Natural killer cell treated with Interleukin-12 subunit alpha and Interleukin-12 subunit beta and Interleukin-15 and Interleukin-18, amount 100 ng/mL, for 72 hours (primary cell): ENCODE results near the gene PPP2R2B. TPM values are rescaled to one million over a fixed set of nuclear protein-coding genes. Genes with fewer than 3 reads are reported as not detected.
A peak's percentile ranks its signal among the peaks of the same experiment; 100 is the strongest.

Experiments used
- ATAC-seq, 2 donors: fragments of 150-1000 bp; cut with Tn5 transposase in 1 of 2; sonication (Bioruptor Pico), chemical (Tn5 transposase) in 1 of 2; 2 replicates each; pipeline ENCODE4 v1.10.0; 2021
- DNase-seq: peaks from one replicate; pipeline ENCODE4 v3.0.0; 2022; ENCODE audit warnings: low spot score
- H3K27ac Mint-ChIP-seq, 2 donors: 1 replicate in 1 of 2; 2 replicates in 1 of 2; pipeline ENCODE4 v1.8.0; 2022; ENCODE audit warnings: mixed read lengths in 2 of 2, mild to moderate bottlenecking in 1 of 2, moderate library complexity in 1 of 2
- H3K27me3 Mint-ChIP-seq, 2 donors: 1 replicate in 1 of 2; 2 replicates in 1 of 2; pipeline ENCODE4 v1.8.0; 2022; ENCODE audit warnings: mixed read lengths in 2 of 2
- H3K36me3 Mint-ChIP-seq: one replicate; pipeline ENCODE4 v1.8.0; 2022; ENCODE audit warnings: mixed read lengths
- H3K4me1 Mint-ChIP-seq, 2 donors: 1 replicate in 1 of 2; 2 replicates in 1 of 2; pipeline ENCODE4 v1.8.0; 2022; ENCODE audit warnings: low read depth in 2 of 2, mixed read lengths in 2 of 2, mild to moderate bottlenecking in 1 of 2
- H3K4me3 Mint-ChIP-seq: one replicate; pipeline ENCODE4 v1.8.0; 2022; ENCODE audit warnings: mixed read lengths
- H3K9me3 Mint-ChIP-seq: 2 replicates; pipeline ENCODE4 v1.8.0; 2022; ENCODE audit warnings: mixed read lengths
- total RNA-seq, 2 donors: library from RNA; stranded (reverse); gene quantifications; one replicate each; pipeline ENCODE4 v1.2.3, GENCODE V29; 2022

The PPP2R2B gene
- total RNA-seq, 2 donors from 2014 or later = 12.6 to 20.0 TPM

GRCh38 chr5:146828385-146828784, 50.2 kb downstream of the PPP2R2B start:
- ATAC-seq = no peak

GRCh38 chr5:146827901-146828300, 50.7 kb downstream of the PPP2R2B start:
- Mint-ChIP-seq H3K9me3 (no peaks in the 10 kb centered on the region), H3K27me3 (no peaks in the 10 kb centered on the region)
- ATAC-seq = no peak

More at GRCh38 chr5:146828385-146828784, 50.2 kb downstream of the PPP2R2B start:
- Mint-ChIP-seq H3K27ac (no peak overlapping the region), H3K27me3 (no peaks in the 10 kb centered on the region), H3K4me3 (no peak overlapping the region), H3K4me1 (peaks cover 12 to 15% of the 10 kb centered on the region in 2 donors), H3K36me3 (no peaks in the 10 kb centered on the region), H3K9me3 (no peaks in the 10 kb centered on the region)
- no peak for DNase-seq

GRCh38 chr5:146825033-146825432, 53.5 kb downstream of the PPP2R2B start:
- Mint-ChIP-seq H3K4me3 (no peak overlapping the region), H3K27ac (no peak overlapping the region), H3K36me3 (no peaks in the 10 kb centered on the region), H3K27me3 (no peaks in the 10 kb centered on the region), H3K9me3 (no peaks in the 10 kb centered on the region), H3K4me1 (peaks cover 4 to 11% of the 10 kb centered on the region in 2 donors)
- no peak for DNase-seq
- no peak for ATAC-seq

More at GRCh38 chr5:146827901-146828300, 50.7 kb downstream of the PPP2R2B start:
- no peaks in the 10 kb centered on the region for H3K36me3 Mint-ChIP-seq
- H3K4me1 Mint-ChIP-seq = peaks cover 7 to 10% of the 10 kb centered on the region in 2 donors
- no peak overlapping the region for H3K27ac Mint-ChIP-seq
- DNase-seq = no peak
- H3K4me3 Mint-ChIP-seq = no peak overlapping the region

GRCh38 chr5:146821732-146822131, 56.8 kb downstream of the PPP2R2B start:
- Mint-ChIP-seq H3K4me1 (peaks cover 9 to 17% of the 10 kb centered on the region in 2 donors), H3K27ac (no peak overlapping the region), H3K4me3 (no peak overlapping the region), H3K36me3 (no peaks in the 10 kb centered on the region), H3K27me3 (no peaks in the 10 kb centered on the region), H3K9me3 (peaks cover 3% of the 10 kb centered on the region)
- ATAC-seq (no peak), DNase-seq (no peak)

GRCh38 chr5:146820987-146821386, 57.6 kb downstream of the PPP2R2B start:
- Mint-ChIP-seq H3K27ac (no peak overlapping the region), H3K4me3 (no peak overlapping the region), H3K36me3 (no peaks in the 10 kb centered on the region), H3K9me3 (peaks cover 3% of the 10 kb centered on the region), H3K27me3 (no peaks in the 10 kb centered on the region), H3K4me1 (peaks cover 10 to 15% of the 10 kb centered on the region in 2 donors)
- ATAC-seq (no peak), DNase-seq (no peak)

GRCh38 chr5:146818822-146819221, 59.7 kb downstream of the PPP2R2B start:
- H3K27ac Mint-ChIP-seq = no peak overlapping the region
- H3K36me3 Mint-ChIP-seq = no peaks in the 10 kb centered on the region
- ATAC-seq (no peak), DNase-seq (no peak)
- H3K4me1 Mint-ChIP-seq = peaks cover 27% of the 10 kb centered on the region in 2 donors
- H3K27me3 Mint-ChIP-seq = no peaks in the 10 kb centered on the region
- H3K9me3 Mint-ChIP-seq = peaks cover 3% of the 10 kb centered on the region
- no peak overlapping the region for H3K4me3 Mint-ChIP-seq

- no peak for ATAC-seq
- Mint-ChIP-seq H3K4me3 (no peak overlapping the region), H3K4me1 (peaks cover 31 to 32% of the 10 kb centered on the region in 2 donors), H3K9me3 (peaks cover 3% of the 10 kb centered on the region), H3K27me3 (no peaks in the 10 kb centered on the region), H3K27ac (no peak overlapping the region), H3K36me3 (no peaks in the 10 kb centered on the region)
- no peak for DNase-seq
Measured at GRCh38 chr5:146817973-146818372, 60.6 kb downstream of the PPP2R2B start.

GRCh38 chr5:146816775-146817387, 61.7 kb downstream of the PPP2R2B start:
- Mint-ChIP-seq H3K9me3 (peaks cover 3% of the 10 kb centered on the region), H3K27ac (no peak overlapping the region), H3K4me3 (no peak overlapping the region), H3K36me3 (no peaks in the 10 kb centered on the region), H3K27me3 (no peaks in the 10 kb centered on the region), H3K4me1 (peaks cover 30 to 32% of the 10 kb centered on the region in 2 donors)
- no peak for ATAC-seq
- no peak for DNase-seq

- no peaks in the 10 kb centered on the region for H3K27me3 Mint-ChIP-seq
- H3K4me1 Mint-ChIP-seq = peaks cover 32% of the 10 kb centered on the region in 2 donors
- no peak overlapping the region for H3K4me3 Mint-ChIP-seq
- H3K9me3 Mint-ChIP-seq = peaks cover 3% of the 10 kb centered on the region
- no peak for DNase-seq
- no peak for ATAC-seq
- no peaks in the 10 kb centered on the region for H3K36me3 Mint-ChIP-seq
- H3K27ac Mint-ChIP-seq = no peak overlapping the region
Measured at GRCh38 chr5:146815411-146815810, 63.1 kb downstream of the PPP2R2B start.

GRCh38 chr5:146813346-146814157, 65.0 kb downstream of the PPP2R2B start:
- DNase-seq (no peak), ATAC-seq (no peak)
- Mint-ChIP-seq H3K9me3 (peaks cover 3% of the 10 kb centered on the region), H3K27me3 (no peaks in the 10 kb centered on the region), H3K4me3 (peak overlapping the region; percentile 8), H3K36me3 (peaks cover 10% of the 10 kb centered on the region), H3K4me1 (peaks cover 32 to 36% of the 10 kb centered on the region in 2 donors), H3K27ac (peak overlapping the region; percentile 6 to 42)

GRCh38 chr5:146805081-146805480, 73.5 kb downstream of the PPP2R2B start:
- H3K4me3 Mint-ChIP-seq = no peak overlapping the region
- ATAC-seq (no peak), DNase-seq (no peak)
- peaks cover 16 to 23% of the 10 kb centered on the region in 2 donors for H3K4me1 Mint-ChIP-seq
- no peaks in the 10 kb centered on the region for H3K27me3 Mint-ChIP-seq
- H3K36me3 Mint-ChIP-seq = peaks cover 8% of the 10 kb centered on the region
- no peaks in the 10 kb centered on the region for H3K9me3 Mint-ChIP-seq
- no peak overlapping the region for H3K27ac Mint-ChIP-seq

GRCh38 chr5:146802945-146803522, 75.5 kb downstream of the PPP2R2B start:
- DNase-seq (no peak), ATAC-seq (no peak)
- H3K36me3 Mint-ChIP-seq = no peaks in the 10 kb centered on the region
- no peak overlapping the region for H3K27ac Mint-ChIP-seq
- H3K27me3 Mint-ChIP-seq = no peaks in the 10 kb centered on the region
- H3K4me3 Mint-ChIP-seq = no peak overlapping the region
- H3K4me1 Mint-ChIP-seq = peaks cover 31 to 32% of the 10 kb centered on the region in 2 donors
- no peaks in the 10 kb centered on the region for H3K9me3 Mint-ChIP-seq

- peaks cover 47 to 61% of the 10 kb centered on the region in 2 donors for H3K4me1 Mint-ChIP-seq
- H3K9me3 Mint-ChIP-seq = no peaks in the 10 kb centered on the region
- no peak for DNase-seq
- no peak for ATAC-seq
- no peaks in the 10 kb centered on the region for H3K27me3 Mint-ChIP-seq
- peak overlapping the region; percentile 22 to 81 for H3K27ac Mint-ChIP-seq
- H3K36me3 Mint-ChIP-seq = no peaks in the 10 kb centered on the region
- peak overlapping the region; percentile 54 for H3K4me3 Mint-ChIP-seq
Measured at GRCh38 chr5:146799671-146800070, 78.9 kb downstream of the PPP2R2B start.

GRCh38 chr5:146799231-146799630, 79.3 kb downstream of the PPP2R2B start:
- Mint-ChIP-seq H3K4me3 (peak overlapping the region; percentile 54), H3K27me3 (no peaks in the 10 kb centered on the region), H3K36me3 (no peaks in the 10 kb centered on the region), H3K9me3 (no peaks in the 10 kb centered on the region), H3K4me1 (peaks cover 51 to 65% of the 10 kb centered on the region in 2 donors), H3K27ac (peak overlapping the region; percentile 22 to 81)
- DNase-seq (no peak), ATAC-seq (peak; percentile 54 to 64)
